Measurements from ENCODE around the gene PPM1L.
"Not testable (repeated sequence)": the region's sequence is repeated elsewhere in the genome, so short reads cannot be mapped to it uniquely, and the experiment has no call there.

The PPM1L gene

DNA sequence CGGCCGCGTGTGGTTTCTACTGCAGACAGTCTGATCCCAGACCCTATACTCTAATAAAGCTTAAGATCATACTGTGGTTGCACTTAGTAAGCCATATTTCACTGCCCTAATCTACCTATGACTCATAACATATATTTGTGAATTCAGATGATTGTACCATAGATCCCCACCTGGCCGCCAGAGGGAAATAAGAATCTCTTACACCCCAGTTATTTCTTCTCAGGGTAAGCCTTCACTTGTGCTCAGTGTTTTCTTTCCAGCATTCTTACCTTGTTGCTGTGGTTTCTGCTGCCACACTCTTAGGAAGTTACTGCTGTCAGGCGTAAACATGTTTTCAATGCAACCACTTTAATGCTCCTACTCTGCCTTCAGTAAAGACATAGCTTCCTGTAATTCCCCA lies 243.2 kb downstream of the PPM1L start:
- no peak overlapping the region for H3K4me3 ChIP-seq (ENCODE audit: low read length)
- H3K9ac ChIP-seq (ENCODE audit: low read length) = no peak overlapping the region
- H3K27ac ChIP-seq (ENCODE audit: low read length) = no peak overlapping the region
- DNase-seq = no peak
- no peak overlapping the region for H3K4me2 ChIP-seq (ENCODE audit: low read depth, low read length)
- H3K27me3 ChIP-seq (replicated peaks; ENCODE audit: insufficient read depth, low read length) = no peaks in the 10 kb centered on the region
- no peak for TF ChIP-seq EZH2 (optimal IDR thresholded peaks at IDR 0.05; ENCODE audit: low read depth, low read length)
- TF ChIP-seq EZH2phosphoT487 (IDR thresholded peaks at IDR 0.05; ENCODE audit: low read length) = no peak
- TF ChIP-seq, protein P1, sequence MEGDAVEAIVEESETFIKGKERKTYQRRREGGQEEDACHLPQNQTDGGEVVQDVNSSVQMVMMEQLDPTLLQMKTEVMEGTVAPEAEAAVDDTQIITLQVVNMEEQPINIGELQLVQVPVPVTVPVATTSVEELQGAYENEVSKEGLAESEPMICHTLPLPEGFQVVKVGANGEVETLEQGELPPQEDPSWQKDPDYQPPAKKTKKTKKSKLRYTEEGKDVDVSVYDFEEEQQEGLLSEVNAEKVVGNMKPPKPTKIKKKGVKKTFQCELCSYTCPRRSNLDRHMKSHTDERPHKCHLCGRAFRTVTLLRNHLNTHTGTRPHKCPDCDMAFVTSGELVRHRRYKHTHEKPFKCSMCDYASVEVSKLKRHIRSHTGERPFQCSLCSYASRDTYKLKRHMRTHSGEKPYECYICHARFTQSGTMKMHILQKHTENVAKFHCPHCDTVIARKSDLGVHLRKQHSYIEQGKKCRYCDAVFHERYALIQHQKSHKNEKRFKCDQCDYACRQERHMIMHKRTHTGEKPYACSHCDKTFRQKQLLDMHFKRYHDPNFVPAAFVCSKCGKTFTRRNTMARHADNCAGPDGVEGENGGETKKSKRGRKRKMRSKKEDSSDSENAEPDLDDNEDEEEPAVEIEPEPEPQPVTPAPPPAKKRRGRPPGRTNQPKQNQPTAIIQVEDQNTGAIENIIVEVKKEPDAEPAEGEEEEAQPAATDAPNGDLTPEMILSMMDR (IDR thresholded peaks at IDR 0.05; ENCODE audit: low read length) = no peak
- no peaks in the 10 kb centered on the region for H3K36me3 ChIP-seq (replicated peaks; ENCODE audit: insufficient read depth, low read length)
- H3K9me3 ChIP-seq (replicated peaks; ENCODE audit: insufficient read depth, low read length) = no peaks in the 10 kb centered on the region
- H4K20me1 ChIP-seq (ENCODE audit: insufficient read depth, low read length) = no peaks in the 10 kb centered on the region
- no peak overlapping the region for H2AFZ ChIP-seq (ENCODE audit: low read length)
- H3K79me2 ChIP-seq (ENCODE audit: low read length) = no peaks in the 10 kb centered on the region
- no peaks in the 10 kb centered on the region for H3K9me2 ChIP-seq (replicated peaks; ENCODE audit: insufficient read depth, low read length)
- no peaks in the 10 kb centered on the region for H3F3A ChIP-seq (ENCODE audit: insufficient read depth, low read length)
- no peaks in the 10 kb centered on the region for H3K4me1 ChIP-seq (ENCODE audit: low read length)

DNA sequence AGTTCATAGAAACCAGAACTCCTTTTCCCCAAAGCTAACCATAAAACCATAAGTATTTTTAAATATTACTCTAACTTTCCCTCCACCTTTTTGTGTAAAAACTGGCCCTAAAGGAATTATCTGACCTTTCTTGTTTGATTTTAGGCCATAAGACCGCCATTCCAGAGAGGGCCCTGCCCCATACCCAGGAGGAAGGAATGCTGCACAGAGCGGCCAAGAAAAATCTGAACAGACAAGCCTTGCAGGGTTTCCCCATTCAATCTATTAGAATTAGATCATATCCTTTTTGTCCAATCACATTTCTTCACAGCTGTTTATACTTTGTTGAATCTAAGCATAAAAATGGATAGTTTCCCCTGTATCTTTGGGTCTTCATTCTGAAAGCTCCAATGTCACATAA lies 252.1 kb downstream of the PPM1L start:
- Histone ChIP-seq H3K27me3 (replicated peaks; ENCODE audit: insufficient read depth, low read length) (no peaks in the 10 kb centered on the region), H3K27ac (ENCODE audit: low read length) (no peak overlapping the region), H3K9me3 (replicated peaks; ENCODE audit: insufficient read depth, low read length) (no peaks in the 10 kb centered on the region), H3K4me1 (ENCODE audit: low read length) (no peaks in the 10 kb centered on the region), H3K79me2 (ENCODE audit: low read length) (no peaks in the 10 kb centered on the region), H3K9me2 (replicated peaks; ENCODE audit: insufficient read depth, low read length) (no peaks in the 10 kb centered on the region), H3K36me3 (replicated peaks; ENCODE audit: insufficient read depth, low read length) (no peaks in the 10 kb centered on the region), H3K4me2 (ENCODE audit: low read depth, low read length) (no peak overlapping the region), H3F3A (ENCODE audit: insufficient read depth, low read length) (no peaks in the 10 kb centered on the region), H3K9ac (ENCODE audit: low read length) (no peak overlapping the region), H3K4me3 (ENCODE audit: low read length) (no peak overlapping the region), H2AFZ (ENCODE audit: low read length) (no peak overlapping the region), H4K20me1 (ENCODE audit: insufficient read depth, low read length) (no peaks in the 10 kb centered on the region)
- no peak for TF ChIP-seq EZH2phosphoT487 (IDR thresholded peaks at IDR 0.05; ENCODE audit: low read length)
- TF ChIP-seq EZH2 (optimal IDR thresholded peaks at IDR 0.05; ENCODE audit: low read depth, low read length) = no peak
- TF ChIP-seq, protein P1 (IDR thresholded peaks at IDR 0.05; ENCODE audit: low read length) = no peak
- DNase-seq = no peak

DNA sequence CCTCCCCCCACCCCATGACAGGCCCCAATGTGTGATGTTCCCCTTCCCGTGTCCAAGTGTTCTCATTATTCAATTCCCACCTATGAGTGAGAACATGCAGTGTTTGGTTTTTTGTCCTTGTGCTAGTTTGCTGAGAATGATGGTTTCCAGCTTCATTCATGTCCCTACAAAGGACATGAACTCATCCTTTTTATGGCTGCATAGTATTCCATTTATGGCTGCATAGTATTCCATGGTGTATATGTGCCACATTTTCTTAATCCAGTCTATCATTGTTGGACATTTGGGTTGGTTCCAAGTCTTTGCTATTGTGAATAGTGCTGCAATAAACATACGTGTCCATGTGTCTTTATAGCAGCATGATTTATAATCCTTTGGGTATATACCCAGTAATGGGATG lies 254.1 kb downstream of the PPM1L start:
- H3F3A ChIP-seq (ENCODE audit: insufficient read depth, low read length); H2AFZ ChIP-seq (ENCODE audit: low read length); H3K27ac ChIP-seq (ENCODE audit: low read length); H3K9me3 ChIP-seq (replicated peaks; ENCODE audit: insufficient read depth, low read length); H3K36me3 ChIP-seq (replicated peaks; ENCODE audit: insufficient read depth, low read length); H3K9me2 ChIP-seq (replicated peaks; ENCODE audit: insufficient read depth, low read length); H3K4me3 ChIP-seq (ENCODE audit: low read length); H4K20me1 ChIP-seq (ENCODE audit: insufficient read depth, low read length); DNase-seq; H3K79me2 ChIP-seq (ENCODE audit: low read length); H3K9ac ChIP-seq (ENCODE audit: low read length); H3K27me3 ChIP-seq (replicated peaks; ENCODE audit: insufficient read depth, low read length); H3K4me1 ChIP-seq (ENCODE audit: low read length); H3K4me2 ChIP-seq (ENCODE audit: low read depth, low read length): not testable (repeated sequence)

DNA sequence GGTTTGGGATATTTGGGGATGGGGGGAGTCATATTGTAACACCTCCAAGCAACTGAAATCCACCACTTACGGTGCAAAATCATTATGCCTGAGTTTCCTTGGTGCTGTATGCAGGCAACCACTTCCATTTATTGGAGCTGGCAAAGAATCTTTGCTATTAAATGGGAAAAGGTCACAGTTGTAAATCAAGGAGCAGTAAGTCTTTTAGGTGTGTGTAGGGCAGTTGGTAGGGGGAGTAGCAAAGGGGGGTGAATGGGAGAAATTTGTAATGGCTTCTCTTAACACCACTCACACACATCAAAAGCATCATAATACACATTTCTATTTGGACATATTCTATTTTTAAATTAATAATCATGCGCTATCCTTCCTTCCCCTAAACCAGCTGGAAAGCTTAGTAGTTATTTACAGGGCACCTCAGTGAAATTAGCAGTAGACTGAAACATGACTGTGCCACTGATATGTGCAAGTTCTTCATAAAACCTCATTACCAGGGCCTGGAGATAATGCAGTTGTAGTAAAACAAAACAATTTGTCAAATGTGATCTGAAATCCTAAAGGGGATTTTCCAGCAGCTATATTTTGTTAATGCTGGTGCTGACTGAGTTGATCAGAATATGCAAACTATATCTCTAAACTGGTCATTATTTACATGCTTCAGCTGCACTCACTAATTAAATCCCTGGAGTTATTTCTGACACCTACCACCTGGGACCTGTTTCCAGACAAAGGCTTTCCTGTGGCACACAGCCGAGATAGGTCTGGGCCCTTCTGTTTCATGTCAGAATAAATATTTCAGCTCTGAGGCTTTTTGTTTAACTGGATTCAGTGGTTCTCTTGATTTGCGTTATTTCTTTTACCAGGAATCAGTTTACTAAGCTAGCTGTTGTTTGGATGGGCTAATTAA lies 259.1 kb downstream of the PPM1L start:
- Histone ChIP-seq H3K79me2 (ENCODE audit: low read length) (no peaks in the 10 kb centered on the region), H3K36me3 (replicated peaks; ENCODE audit: insufficient read depth, low read length) (no peaks in the 10 kb centered on the region), H3K9me3 (replicated peaks; ENCODE audit: insufficient read depth, low read length) (no peaks in the 10 kb centered on the region), H3K27me3 (replicated peaks; ENCODE audit: insufficient read depth, low read length) (no peaks in the 10 kb centered on the region), H3K4me3 (ENCODE audit: low read length) (no peak overlapping the region), H3K4me1 (ENCODE audit: low read length) (no peaks in the 10 kb centered on the region), H3F3A (ENCODE audit: insufficient read depth, low read length) (no peaks in the 10 kb centered on the region), H2AFZ (ENCODE audit: low read length) (no peak overlapping the region), H3K4me2 (ENCODE audit: low read depth, low read length) (no peak overlapping the region), H3K9ac (ENCODE audit: low read length) (no peak overlapping the region), H3K9me2 (replicated peaks; ENCODE audit: insufficient read depth, low read length) (no peaks in the 10 kb centered on the region), H3K27ac (ENCODE audit: low read length) (no peak overlapping the region), H4K20me1 (ENCODE audit: insufficient read depth, low read length) (no peaks in the 10 kb centered on the region)
- TF ChIP-seq, protein P1 (IDR thresholded peaks at IDR 0.05; ENCODE audit: low read length) = no peak
- TF ChIP-seq EZH2phosphoT487 (IDR thresholded peaks at IDR 0.05; ENCODE audit: low read length) = no peak
- no peak for TF ChIP-seq EZH2 (optimal IDR thresholded peaks at IDR 0.05; ENCODE audit: low read depth, low read length)
- no peak for DNase-seq
